Smooth muscle cell (in vitro differentiated cells): ENCODE data around the gene FAM47E. TPM values are rescaled to one million over a fixed set of nuclear protein-coding genes. Genes with fewer than 3 reads are reported as not detected.
A peak's percentile ranks its signal among the peaks of the same experiment; 100 is the strongest.

Source experiments
- DNase-seq: peaks from one replicate; lab custom pipeline; 2025; ENCODE audit not compliant: unreplicated experiment; lab: John Stamatoyannopoulos, UW
- H2AFZ ChIP-seq: fragments of 200-600 bp; sonication (generic); 2 replicates; pipeline ENCODE4 v1.6.0; 2016; ENCODE audit warnings: antibody characterized with exemption, low read depth, mild to moderate bottlenecking
- H3F3A ChIP-seq: fragments of 200-600 bp; sonication (generic); 2 replicates; pipeline ENCODE4 v1.6.0; 2017; ENCODE audit warnings: antibody characterized with exemption, low read depth
- H3K27ac ChIP-seq: fragments of 200-600 bp; sonication (generic); 2 replicates; pipeline ENCODE4 v1.5.1; 2016; ENCODE audit warnings: low read depth, mild to moderate bottlenecking
- H3K27me3 ChIP-seq: fragments of 200-600 bp; sonication (generic); 2 replicates; pipeline ENCODE4 v1.6.1; 2016; ENCODE audit warnings: low read depth, mild to moderate bottlenecking
- H3K36me3 ChIP-seq: fragments of 200-600 bp; sonication (generic); 2 replicates; pipeline ENCODE4 v1.5.1; 2016; ENCODE audit warnings: low read depth
- H3K4me1 ChIP-seq: fragments of 200-600 bp; sonication (generic); 2 replicates; pipeline ENCODE4 v1.5.1; 2016; ENCODE audit warnings: low read depth
- H3K4me2 ChIP-seq: fragments of 200-600 bp; sonication (generic); 2 replicates; pipeline ENCODE4 v1.6.0; 2016; ENCODE audit warnings: mild to moderate bottlenecking
- H3K4me3 ChIP-seq: fragments of 200-600 bp; sonication (generic); 2 replicates; pipeline ENCODE4 v1.5.1; 2016; ENCODE audit warnings: mild to moderate bottlenecking
- H3K79me2 ChIP-seq: fragments of 200-600 bp; sonication (generic); 2 replicates; pipeline ENCODE4 v1.6.0; 2016; ENCODE audit warnings: low read depth, mild to moderate bottlenecking
- H3K9ac ChIP-seq: fragments of 200-600 bp; sonication (generic); 2 replicates; pipeline ENCODE4 v1.6.0; 2016; ENCODE audit warnings: low read depth
- H3K9me3 ChIP-seq: fragments of 200-600 bp; sonication (generic); replicated peaks from 2 replicates; pipeline ENCODE4 v1.5.1; 2016; ENCODE audit warnings: low read depth
- H4K20me1 ChIP-seq: fragments of 200-600 bp; sonication (generic); 2 replicates; pipeline ENCODE4 v1.6.0; 2016; ENCODE audit warnings: low read depth
- CTCF ChIP-seq: fragments of 200-600 bp; sonication (generic); IDR thresholded peaks from 2 replicates; pipeline ENCODE4 v1.5.1; 2017; ENCODE audit warnings: borderline replicate concordance, mild to moderate bottlenecking, antibody characterized with exemption; ENCODE audit not compliant: insufficient read depth, poor library complexity, severe bottlenecking
- WGBS: methylation state at CpG from one replicate; pipeline ENCODE4 v1.1.7; 2016; ENCODE audit warnings: low lambda C conversion rate; 5-methylcytosine and 5-hydroxymethylcytosine counted together
- polyA plus RNA-seq: library from polyadenylated mRNA; unstranded; fragments of >200 nt; fragmentation: Nextera tagmentation; extraction: Ambion mirVana; gene quantifications from 2 replicates; pipeline ENCODE4 v1.2.1, GENCODE V29; 2016
- total RNA-seq: library from RNA; depleted of rRNA; stranded (reverse); fragments of >200 nt; gene quantifications from 2 replicates; pipeline ENCODE4 v1.2.3, GENCODE V29; 2014

The FAM47E gene
- total and polyA plus RNA-seq, 2 experiments from 2014 or later, result 0.63 to 0.73 TPM

- Histone ChIP-seq H4K20me1 (peaks cover 24% of the 10 kb centered on the region), H3K36me3 (no peaks in the 10 kb centered on the region), H3K27ac (peak overlapping the region; percentile 96), H3K9me3 (no peaks in the 10 kb centered on the region), H3K4me1 (peaks cover 34% of the 10 kb centered on the region), H3K27me3 (no peaks in the 10 kb centered on the region), H2AFZ (peak overlapping the region; percentile 93), H3K4me3 (peak overlapping the region; percentile 94), H3K79me2 (peaks cover 53% of the 10 kb centered on the region), H3F3A (peaks cover 6% of the 10 kb centered on the region), H3K4me2 (peak overlapping the region; percentile 88), H3K9ac (peak overlapping the region; percentile 94)
- whole genome bisulfite sequencing, result 30% methylated on average over 10 of the region's 10 CpGs
- TF ChIP-seq CTCF, result no peak
- no peak for DNase-seq
These were observed 37.3 kb upstream of the FAM47E start for GRCh38 chr4:76214177-76214675.

- H3K79me2 ChIP-seq, result peaks cover 44% of the 10 kb centered on the region
- H3K9me3 ChIP-seq, result no peaks in the 10 kb centered on the region
- no peak for TF ChIP-seq CTCF
- whole genome bisulfite sequencing, result 92% methylated on average over 3 of the region's 3 CpGs
- H3K4me3 ChIP-seq, result no peak overlapping the region
- H3K27me3 ChIP-seq, result no peaks in the 10 kb centered on the region
- H3F3A ChIP-seq, result peaks cover 6% of the 10 kb centered on the region
- H3K4me1 ChIP-seq, result peaks cover 34% of the 10 kb centered on the region
- H3K36me3 ChIP-seq, result no peaks in the 10 kb centered on the region
- DNase-seq, result no peak
- no peak overlapping the region for H3K9ac ChIP-seq
- peaks cover 20% of the 10 kb centered on the region for H4K20me1 ChIP-seq
- H3K27ac ChIP-seq, result no peak overlapping the region
- H2AFZ ChIP-seq, result no peak overlapping the region
- H3K4me2 ChIP-seq, result peak overlapping the region; percentile 88
These were observed 36.4 kb upstream of the FAM47E start for GRCh38 chr4:76215077-76215476.

- WGBS, result 59% methylated on average over 2 of the region's 2 CpGs
- no peak for TF ChIP-seq CTCF
- no peak for DNase-seq
These were observed 35.0 kb upstream of the FAM47E start for GRCh38 chr4:76216524-76216923.

GRCh38 chr4:76216975-76217814 lies 34.3 kb upstream of the FAM47E start:
- Histone ChIP-seq H3K27me3 (no peaks in the 10 kb centered on the region), H3K4me3 (no peak overlapping the region), H3F3A (peaks cover 6% of the 10 kb centered on the region), H3K9me3 (no peaks in the 10 kb centered on the region), H3K9ac (no peak overlapping the region), H4K20me1 (peaks cover 3% of the 10 kb centered on the region), H3K4me2 (peak overlapping the region; percentile 0), H3K36me3 (no peaks in the 10 kb centered on the region), H2AFZ (no peak overlapping the region), H3K27ac (no peak overlapping the region), H3K4me1 (peaks cover 17% of the 10 kb centered on the region), H3K79me2 (peaks cover 23% of the 10 kb centered on the region)
- WGBS, result 92% methylated on average over 6 of the region's 6 CpGs
- no peak for DNase-seq
- no peak for TF ChIP-seq CTCF

More at GRCh38 chr4:76216524-76216923, 35.0 kb upstream of the FAM47E start:
- Histone ChIP-seq H3K4me3 (no peak overlapping the region), H3K27me3 (no peaks in the 10 kb centered on the region), H3K27ac (no peak overlapping the region), H4K20me1 (peaks cover 10% of the 10 kb centered on the region), H2AFZ (no peak overlapping the region), H3K36me3 (no peaks in the 10 kb centered on the region), H3K79me2 (peaks cover 30% of the 10 kb centered on the region), H3K9ac (no peak overlapping the region), H3F3A (peaks cover 6% of the 10 kb centered on the region), H3K4me2 (peak overlapping the region; percentile 0), H3K9me3 (no peaks in the 10 kb centered on the region), H3K4me1 (peaks cover 24% of the 10 kb centered on the region)
